ENCODE measurements around the gene GPX2. TPM values are rescaled to one million over a fixed set of nuclear protein-coding genes. Genes with fewer than 3 reads are reported as not detected.

Gene GPX2
- total and polyA plus RNA-seq, 2 of the 4 experiments (the other 2 are of a cell fraction), result not detected

DNA sequence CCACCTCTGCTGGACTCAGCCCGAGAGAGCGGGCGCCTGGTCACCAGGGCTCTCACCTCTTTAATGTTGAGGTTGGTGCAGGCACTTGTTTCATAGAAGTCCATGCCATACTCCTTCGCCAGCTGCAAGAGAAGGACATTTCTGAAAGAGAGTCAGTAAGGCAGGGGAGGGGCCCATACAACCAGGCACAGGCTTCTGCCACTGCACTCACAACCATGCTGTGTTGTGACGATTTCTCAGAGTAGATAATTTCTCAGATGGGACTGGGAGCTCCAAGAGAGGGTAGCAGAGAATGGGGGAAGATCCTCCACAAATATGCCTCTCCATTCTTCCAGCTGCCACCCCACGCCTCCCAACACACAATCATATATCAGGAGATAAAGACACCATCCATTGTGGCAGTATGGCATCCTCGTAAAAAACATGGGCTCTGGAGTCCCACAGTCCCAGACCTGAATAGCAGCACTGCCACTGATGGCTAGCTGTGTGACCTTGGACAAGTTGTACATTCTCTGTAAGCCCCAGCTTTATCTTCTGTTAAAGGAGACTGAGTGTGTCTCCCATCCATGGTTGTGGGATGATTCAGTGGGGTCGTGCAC lies 6.2 kb upstream of the GPX2 start:
- Histone ChIP-seq H2BK120ac (ENCODE audit: low read depth, low read length) (no peak overlapping the region), H3K14ac (replicated peaks; ENCODE audit: low read depth, low read length) (no peak overlapping the region), H3K27ac (ENCODE audit: insufficient read depth, low read length) (no peak overlapping the region), H2BK15ac (ENCODE audit: low read depth, low read length) (no peak overlapping the region), H3K27me3 (ENCODE audit: control insufficient read depth, insufficient read depth, low read length) (no peaks in the 10 kb centered on the region), H3K18ac (ENCODE audit: low read depth, low read length) (no peak overlapping the region), H4K91ac (ENCODE audit: insufficient read depth, low read depth, low read length) (no peak overlapping the region), H3K9me1 (ENCODE audit: insufficient read depth, low read length) (no peaks in the 10 kb centered on the region; the same call in 1 of the 2 replicates), H4K5ac (ENCODE audit: low read depth, low read length) (no peak overlapping the region), H3K79me1 (ENCODE audit: low read depth in 1 of 2, low read length in 2 of 2) (no peaks in the 10 kb centered on the region; a peak in 1 of 4 replicates), H4K8ac (ENCODE audit: low read depth in 2 of 2, low read length in 2 of 2) (no peak overlapping the region), H3K36me3 (ENCODE audit: control insufficient read depth, insufficient read depth, low read length) (peaks cover 16% of the 10 kb centered on the region; the same call in 1 of the 2 replicates), H3K23ac (ENCODE audit: low read depth, low read length) (no peak overlapping the region), H2BK20ac (ENCODE audit: low read depth, low read length) (no peak overlapping the region), H3K4ac (ENCODE audit: low read depth, low read length) (no peak overlapping the region), H3K9ac (ENCODE audit: low read depth, low read length) (no peak overlapping the region), H4K20me1 (ENCODE audit: insufficient read depth, low read length) (no peaks in the 10 kb centered on the region), H2AK9ac (replicated peaks; ENCODE audit: low read depth, low read length, poor library complexity) (no peak overlapping the region), H2BK5ac (ENCODE audit: low read depth, low read length, poor library complexity, severe bottlenecking) (no peak overlapping the region), H2AFZ (replicated peaks; ENCODE audit: low read length, poor library complexity) (no peak overlapping the region), H3K9me3 (ENCODE audit: control insufficient read depth, insufficient read depth, low read length) (no peaks in the 10 kb centered on the region), H2AK5ac (ENCODE audit: low read depth, low read length) (no peak overlapping the region), H3K4me2 (ENCODE audit: low read depth, low read length) (no peak overlapping the region), H3K4me1 (ENCODE audit: control insufficient read depth, insufficient read depth, low read length) (no peaks in the 10 kb centered on the region), H3K56ac (ENCODE audit: extremely low read depth, insufficient read depth, low read length) (no peak overlapping the region), H3K4me3 (ENCODE audit: insufficient read depth, low read depth, low read length) (no peak overlapping the region)
- no TSS peak for BruUV-seq (replicated peaks)
- CTCF ChIA-PET, result no interaction called here
- ATAC-seq (ENCODE audit: low read depth), result no peak
- DNase-seq, result no peak
- no CpG with 5 or more reads among the region's 8 CpGs for WGBS, 2 experiments (ENCODE audit: extremely low coverage in 2 of 2, insufficient read length in 1 of 2)
- TF ChIP-seq POLR2A (IDR thresholded peaks at IDR 0.05; ENCODE audit: low read depth, low read length), result no peak
- no peak for TF ChIP-seq MAFK (IDR thresholded peaks at IDR 0.05; ENCODE audit: low read depth, low read length)
- TF ChIP-seq, protein P1, sequence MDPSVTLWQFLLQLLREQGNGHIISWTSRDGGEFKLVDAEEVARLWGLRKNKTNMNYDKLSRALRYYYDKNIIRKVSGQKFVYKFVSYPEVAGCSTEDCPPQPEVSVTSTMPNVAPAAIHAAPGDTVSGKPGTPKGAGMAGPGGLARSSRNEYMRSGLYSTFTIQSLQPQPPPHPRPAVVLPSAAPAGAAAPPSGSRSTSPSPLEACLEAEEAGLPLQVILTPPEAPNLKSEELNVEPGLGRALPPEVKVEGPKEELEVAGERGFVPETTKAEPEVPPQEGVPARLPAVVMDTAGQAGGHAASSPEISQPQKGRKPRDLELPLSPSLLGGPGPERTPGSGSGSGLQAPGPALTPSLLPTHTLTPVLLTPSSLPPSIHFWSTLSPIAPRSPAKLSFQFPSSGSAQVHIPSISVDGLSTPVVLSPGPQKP (IDR thresholded peaks at IDR 0.05; ENCODE audit: borderline replicate concordance, low read depth, low read length), result no peak
- TF ChIP-seq MAZ (IDR thresholded peaks at IDR 0.05; ENCODE audit: borderline replicate concordance, low read depth, low read length), result no peak
- no peak for TF ChIP-seq RFX5 (IDR thresholded peaks at IDR 0.05; ENCODE audit: low read depth, low read length)
- TF ChIP-seq CHD1 (IDR thresholded peaks at IDR 0.05; ENCODE audit: low read depth, low read length), result no peak
- TF ChIP-seq, protein P2, sequence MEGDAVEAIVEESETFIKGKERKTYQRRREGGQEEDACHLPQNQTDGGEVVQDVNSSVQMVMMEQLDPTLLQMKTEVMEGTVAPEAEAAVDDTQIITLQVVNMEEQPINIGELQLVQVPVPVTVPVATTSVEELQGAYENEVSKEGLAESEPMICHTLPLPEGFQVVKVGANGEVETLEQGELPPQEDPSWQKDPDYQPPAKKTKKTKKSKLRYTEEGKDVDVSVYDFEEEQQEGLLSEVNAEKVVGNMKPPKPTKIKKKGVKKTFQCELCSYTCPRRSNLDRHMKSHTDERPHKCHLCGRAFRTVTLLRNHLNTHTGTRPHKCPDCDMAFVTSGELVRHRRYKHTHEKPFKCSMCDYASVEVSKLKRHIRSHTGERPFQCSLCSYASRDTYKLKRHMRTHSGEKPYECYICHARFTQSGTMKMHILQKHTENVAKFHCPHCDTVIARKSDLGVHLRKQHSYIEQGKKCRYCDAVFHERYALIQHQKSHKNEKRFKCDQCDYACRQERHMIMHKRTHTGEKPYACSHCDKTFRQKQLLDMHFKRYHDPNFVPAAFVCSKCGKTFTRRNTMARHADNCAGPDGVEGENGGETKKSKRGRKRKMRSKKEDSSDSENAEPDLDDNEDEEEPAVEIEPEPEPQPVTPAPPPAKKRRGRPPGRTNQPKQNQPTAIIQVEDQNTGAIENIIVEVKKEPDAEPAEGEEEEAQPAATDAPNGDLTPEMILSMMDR (conservative IDR thresholded peaks at IDR 0.05; ENCODE audit: low read depth, low read length), result no peak
- TF ChIP-seq NFE2L2 (IDR thresholded peaks at IDR 0.05; ENCODE audit: low read depth, low read length), result no peak
- TF ChIP-seq, protein P3, sequence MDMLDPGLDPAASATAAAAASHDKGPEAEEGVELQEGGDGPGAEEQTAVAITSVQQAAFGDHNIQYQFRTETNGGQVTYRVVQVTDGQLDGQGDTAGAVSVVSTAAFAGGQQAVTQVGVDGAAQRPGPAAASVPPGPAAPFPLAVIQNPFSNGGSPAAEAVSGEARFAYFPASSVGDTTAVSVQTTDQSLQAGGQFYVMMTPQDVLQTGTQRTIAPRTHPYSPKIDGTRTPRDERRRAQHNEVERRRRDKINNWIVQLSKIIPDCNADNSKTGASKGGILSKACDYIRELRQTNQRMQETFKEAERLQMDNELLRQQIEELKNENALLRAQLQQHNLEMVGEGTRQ (IDR thresholded peaks at IDR 0.05; ENCODE audit: low read depth, low read length), result no peak
- TF ChIP-seq RCOR1 (IDR thresholded peaks at IDR 0.05; ENCODE audit: insufficient replicate concordance, low read length), result no peak
- TF ChIP-seq FOS (IDR thresholded peaks at IDR 0.05; ENCODE audit: low read depth, low read length), result no peak
- dilution Hi-C loops (cut with HindIII; ENCODE audit: low sequenced_read_pairs, unreplicated experiment), result no loop called here
- intact Hi-C loops (cut with micrococcal nuclease), result no loop called here
- in situ Hi-C loops (cut with MboI; ENCODE audit: low sequenced_read_pairs), result no loop called here
- POLR2A ChIA-PET (ENCODE audit: unreplicated experiment), result no interaction called here
